Naive thymus-derived CD4-positive, alpha-beta T cell (primary cell): ENCODE data around the gene PI4K2A. TPM values are rescaled to one million over a fixed set of nuclear protein-coding genes. Genes with fewer than 3 reads are reported as not detected.
"Not testable (repeated sequence)": the region's sequence is repeated elsewhere in the genome, so short reads cannot be mapped to it uniquely, and the experiment has no call there.

ENCODE experiments used
- ATAC-seq: fragments of 150-1000 bp; cut with Tn5 transposase; 2 replicates; pipeline ENCODE4 v1.10.0; 2021; ENCODE audit warnings: mild to moderate bottlenecking, moderate library complexity
- CTCF ChIA-PET: fragments of 350-600 bp; sonication (Branson Sonifier 250); formaldehyde crosslinking; loops from one replicate; lab custom pipeline; 2021; ENCODE audit warnings: antibody characterized with exemption; lab: Charles Lee
- POLR2A ChIA-PET: fragments of 350-600 bp; sonication (Branson Sonifier 250); formaldehyde crosslinking; loops from one replicate; lab custom pipeline; 2021; ENCODE audit warnings: antibody characterized with exemption, inconsistent platforms; lab: Charles Lee
- DNase-seq, 9 donors: peaks; one replicate each; pipeline versions ENCODE4 v3.0.0 to v3.0.0-alpha.2; 2020 to 2022; ENCODE audit warnings: mixed read lengths in 1 of 9
- H3K27ac ChIP-seq: one replicate; pipeline ENCODE4 v1.7.0; 2013; ENCODE audit warnings: mild to moderate bottlenecking, low read depth, low read length, moderate library complexity
- H3K27me3 ChIP-seq, 2 donors: one replicate each; pipeline ENCODE4 v1.7.0; 2013; ENCODE audit warnings: low read length in 2 of 2, mild to moderate bottlenecking in 2 of 2, moderate library complexity in 2 of 2; ENCODE audit not compliant: control insufficient read depth in 2 of 2, insufficient read depth in 2 of 2
- H3K36me3 ChIP-seq, 3 experiments: 1 replicate in 2 of 3; 2 replicates in 1 of 3; pipeline ENCODE4 v1.7.0; 2013; ENCODE audit warnings: low read length in 3 of 3, mild to moderate bottlenecking in 3 of 3, moderate library complexity in 1 of 3; ENCODE audit not compliant: insufficient read depth in 3 of 3, control insufficient read depth in 2 of 3
- H3K4me1 ChIP-seq, 2 donors: one replicate each; pipeline ENCODE4 v1.7.0; 2013; ENCODE audit warnings: low read length in 2 of 2, mild to moderate bottlenecking in 2 of 2, moderate library complexity in 1 of 2; ENCODE audit not compliant: control insufficient read depth in 2 of 2, insufficient read depth in 2 of 2
- H3K4me3 ChIP-seq: 2 replicates; pipeline ENCODE4 v1.7.0; 2013; ENCODE audit warnings: mild to moderate bottlenecking, low read length
- H3K9me3 ChIP-seq, 3 experiments: 1 replicate in 2 of 3; 2 replicates in 1 of 3; pipeline ENCODE4 v1.7.0; 2013; ENCODE audit warnings: low read length in 3 of 3; ENCODE audit not compliant: control insufficient read depth in 2 of 3
- H3K27ac Mint-ChIP-seq, 9 donors: one replicate each; pipeline ENCODE4 v1.8.0; 2020 to 2022; ENCODE audit warnings: mixed read lengths in 9 of 9, mild to moderate bottlenecking in 8 of 9, moderate library complexity in 5 of 9, inconsistent platforms in 2 of 9
- H3K27me3 Mint-ChIP-seq, 5 donors: one replicate each; pipeline ENCODE4 v1.8.0; 2021 to 2022; ENCODE audit warnings: mixed read lengths in 5 of 5, mild to moderate bottlenecking in 1 of 5
- H3K36me3 Mint-ChIP-seq, 5 donors: one replicate each; pipeline ENCODE4 v1.8.0; 2020 to 2022; ENCODE audit warnings: mixed read lengths in 5 of 5, mild to moderate bottlenecking in 3 of 5, inconsistent platforms in 1 of 5
- H3K4me1 Mint-ChIP-seq, 7 donors: one replicate each; pipeline ENCODE4 v1.8.0; 2020 to 2022; ENCODE audit warnings: mixed read lengths in 7 of 7, mild to moderate bottlenecking in 3 of 7, inconsistent platforms in 1 of 7
- H3K4me3 Mint-ChIP-seq, 10 donors: one replicate each; pipeline ENCODE4 v1.8.0; 2020 to 2022; ENCODE audit warnings: mild to moderate bottlenecking in 10 of 10, mixed read lengths in 10 of 10, moderate library complexity in 6 of 10, inconsistent platforms in 2 of 10
- H3K9me3 Mint-ChIP-seq, 11 donors: one replicate each; pipeline ENCODE4 v1.8.0; 2020 to 2022; ENCODE audit warnings: mixed read lengths in 11 of 11, mild to moderate bottlenecking in 4 of 11, inconsistent platforms in 1 of 11, moderate library complexity in 1 of 11
- intact Hi-C, 2 donors: fragments of 100-400 bp; cut with micrococcal nuclease; formaldehyde crosslinking; loops; one replicate each; pipeline ENCODE4 v1.15.1; 2023
- polyA plus RNA-seq, 2 donors: library from polyadenylated mRNA; unstranded; fragments of 300-500 nt; fragmentation: Illumina TruSeq; gene quantifications; one replicate each; pipeline ENCODE4 v1.2.3, GENCODE V29; 2021
- total RNA-seq, 6 experiments: library from RNA in 5 of 6; stranded (reverse) in 5 of 6; gene quantifications; 1 replicate in 5 of 6; 2 replicates in 1 of 6; pipeline ENCODE4 v1.2.3 and lab custom pipeline; 2021 to 2026

Gene PI4K2A
- total and polyA plus RNA-seq, 7 experiments from 2014 or later, result 5.5 to 33.8 (median 10.1) TPM

DNA sequence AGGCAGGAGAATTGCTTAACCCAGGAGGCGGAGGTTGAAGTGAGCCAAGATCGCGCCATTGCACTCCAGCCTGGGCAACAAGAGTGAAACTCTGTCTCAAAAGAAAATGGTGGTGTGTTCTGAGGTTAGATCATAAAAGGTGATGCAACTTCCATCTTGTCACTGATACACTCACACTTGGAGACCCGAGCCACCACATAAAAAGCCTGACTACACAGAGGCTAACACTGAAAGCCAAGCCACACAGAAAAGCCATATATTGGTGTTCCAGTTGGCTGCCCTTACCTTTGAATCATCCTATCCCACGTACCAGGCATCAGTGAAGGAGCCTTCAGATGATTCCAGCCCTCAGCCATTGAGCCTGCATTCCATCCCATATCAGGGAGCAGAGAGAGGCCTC lies 11.2 kb upstream of the PI4K2A start:
- Mint-ChIP-seq H3K27me3 (no peaks in the 10 kb centered on the region), H3K9me3 (peaks cover 0 to 1% (median 0%) of the 10 kb centered on the region in 11 donors), H3K36me3 (no peaks in the 10 kb centered on the region), H3K27ac (no peak overlapping the region), H3K4me3 (no peak overlapping the region), H3K4me1 (peaks cover 9 to 18% (median 15%) of the 10 kb centered on the region in 7 donors)
- no peak overlapping the region for H3K4me3 ChIP-seq
- DNase-seq, result no peak
- intact Hi-C loops, result no loop called here
- POLR2A ChIA-PET, result no interaction called here
- peaks cover 0 to 10% of the 10 kb centered on the region in 2 donors for H3K4me1 ChIP-seq
- ATAC-seq, result no peak
- CTCF ChIA-PET, result interaction anchor here (0.6 to 0.7 kb wide), 2 partner anchors 57 to 913 kb away, joined by 3 to 4 read pairs; no protein-coding TSS in a partner anchor
- H3K27ac ChIP-seq, result no peak overlapping the region
- no peaks in the 10 kb centered on the region for H3K9me3 ChIP-seq
- H3K36me3 ChIP-seq, result no peaks in the 10 kb centered on the region
- no peaks in the 10 kb centered on the region for H3K27me3 ChIP-seq

DNA sequence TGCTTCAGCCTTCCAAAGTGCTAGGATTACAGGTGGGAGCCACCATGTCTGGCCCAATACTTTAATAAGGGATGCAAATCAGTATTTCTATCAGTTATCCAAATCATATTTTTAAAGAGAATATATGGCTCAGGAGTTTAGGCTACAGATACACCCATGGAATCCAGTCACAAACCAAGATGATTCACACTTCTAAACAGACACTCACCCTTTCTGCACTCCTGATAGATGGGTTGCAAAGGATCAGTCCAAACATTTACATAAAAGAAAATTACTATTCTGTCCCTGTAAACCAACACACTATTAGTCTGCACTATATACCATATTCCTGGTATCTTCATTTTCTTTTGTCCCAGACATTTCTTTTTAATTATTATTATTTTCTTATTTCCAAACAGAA lies 9.4 kb upstream of the PI4K2A start:
- Histone ChIP-seq H3K9me3 (no peaks in the 10 kb centered on the region), H3K27ac (no peak overlapping the region), H3K4me1 (peaks cover 0 to 10% of the 10 kb centered on the region in 2 donors), H3K27me3 (no peaks in the 10 kb centered on the region), H3K36me3 (no peaks in the 10 kb centered on the region), H3K4me3 (no peak overlapping the region)
- ChIA-PET POLR2A (no interaction called here), CTCF (no interaction called here)
- peak overlapping the region in 1 of 10 donors; percentile 66 for H3K4me3 Mint-ChIP-seq
- no peak overlapping the region for H3K27ac Mint-ChIP-seq
- intact Hi-C loops, result no loop called here
- DNase-seq (no peak), ATAC-seq (no peak)
- H3K9me3 Mint-ChIP-seq, result peaks cover 0 to 1% (median 0%) of the 10 kb centered on the region in 11 donors
- no peaks in the 10 kb centered on the region for H3K27me3 Mint-ChIP-seq
- H3K4me1 Mint-ChIP-seq, result peaks cover 9 to 18% (median 15%) of the 10 kb centered on the region in 7 donors
- no peaks in the 10 kb centered on the region for H3K36me3 Mint-ChIP-seq

DNA sequence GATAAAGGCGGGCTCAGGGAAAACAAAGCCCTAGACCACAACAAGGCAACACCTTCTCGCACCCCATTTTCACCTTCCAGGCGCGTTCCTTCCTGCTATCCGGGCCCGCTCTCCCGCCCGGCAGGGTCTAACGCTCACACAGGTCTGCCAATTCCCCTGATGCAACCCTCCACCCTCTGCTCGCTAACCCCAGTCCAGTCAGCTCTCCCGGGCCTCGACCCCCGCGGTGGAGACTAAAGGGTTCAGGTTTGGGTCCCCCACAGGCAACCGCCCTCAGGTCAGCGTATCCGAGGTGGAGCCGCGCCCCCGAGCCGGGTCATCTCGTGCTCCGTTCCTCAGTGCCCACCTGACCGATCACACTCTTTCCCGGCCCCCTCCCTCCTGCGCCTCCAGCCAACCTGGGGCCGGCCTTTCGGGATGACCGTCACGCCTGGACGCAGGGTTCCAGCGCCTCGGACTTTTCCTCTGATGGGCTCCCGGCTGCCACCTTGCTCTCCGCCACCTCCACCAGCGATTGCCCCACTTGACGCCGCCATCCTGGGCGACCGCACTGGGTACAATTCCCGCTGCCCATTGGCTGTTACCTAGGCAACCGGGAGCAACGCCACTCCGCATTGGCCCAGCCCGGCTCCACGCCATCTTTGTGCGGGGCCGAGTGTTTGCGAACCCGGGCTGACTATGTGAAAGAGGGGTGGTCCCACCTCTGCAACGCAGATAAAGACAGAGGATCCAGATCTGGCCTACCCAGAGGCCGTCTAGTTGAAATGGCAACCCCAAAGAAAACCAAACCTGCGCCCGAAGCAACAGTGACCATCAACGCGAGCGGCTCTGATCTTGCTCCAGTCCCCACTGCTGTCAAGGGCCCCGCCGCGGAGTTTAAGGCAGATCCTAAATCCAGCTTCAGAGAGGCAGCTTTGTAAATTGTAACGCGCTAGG lies 7.3 kb upstream of the PI4K2A start, which contains the start of gene MORN4:
MORN4 (minus strand) TSS at position 552 of the 936 bp plus-strand sequence. CDS start 13,847 bp downstream, outside the sequence.
- H3K4me3 Mint-ChIP-seq, result peak within 1 kb of the TSS; percentile 92 to 100 (median 98)
- DNase-seq (peak; percentile 82 to 94 (median 92)), ATAC-seq (peak; percentile 100)
- Histone ChIP-seq H3K9me3 (no peaks in the 10 kb centered on the region), H3K27ac (peak within 1 kb of the TSS; percentile 50), H3K4me1 (peaks cover 0 to 10% of the 10 kb centered on the region in 2 donors), H3K36me3 (no peaks in the 10 kb centered on the region), H3K4me3 (peak within 1 kb of the TSS; percentile 91), H3K27me3 (no peaks in the 10 kb centered on the region)
- peaks cover 10 to 18% (median 16%) of the 10 kb centered on the region in 7 donors for H3K4me1 Mint-ChIP-seq
- POLR2A ChIA-PET, result interaction anchor here (1.4 to 1.7 kb wide), 2 partner anchors 54 to 103 kb away, joined by 3 to 5 read pairs; partner anchors contain the start of genes AVPI1 and ZFYVE27
- H3K9me3 Mint-ChIP-seq, result peaks cover 0 to 1% (median 0%) of the 10 kb centered on the region in 11 donors
- H3K36me3 Mint-ChIP-seq, result no peaks in the 10 kb centered on the region
- peak within 1 kb of the TSS; percentile 82 to 96 (median 92) for H3K27ac Mint-ChIP-seq
- CTCF ChIA-PET, result no interaction called here
- intact Hi-C loops, result loop anchor here (1.0 to 2.0 kb wide), 9 partner anchors 8 to 501 kb away; partner anchors contain the start of genes ARHGAP19 (in 2 of the 2), AVPI1 (in 1 of the 2), EXOSC1 (in 1 of the 2) and MMS19 (in 1 of the 2)
- H3K27me3 Mint-ChIP-seq, result no peaks in the 10 kb centered on the region

DNA sequence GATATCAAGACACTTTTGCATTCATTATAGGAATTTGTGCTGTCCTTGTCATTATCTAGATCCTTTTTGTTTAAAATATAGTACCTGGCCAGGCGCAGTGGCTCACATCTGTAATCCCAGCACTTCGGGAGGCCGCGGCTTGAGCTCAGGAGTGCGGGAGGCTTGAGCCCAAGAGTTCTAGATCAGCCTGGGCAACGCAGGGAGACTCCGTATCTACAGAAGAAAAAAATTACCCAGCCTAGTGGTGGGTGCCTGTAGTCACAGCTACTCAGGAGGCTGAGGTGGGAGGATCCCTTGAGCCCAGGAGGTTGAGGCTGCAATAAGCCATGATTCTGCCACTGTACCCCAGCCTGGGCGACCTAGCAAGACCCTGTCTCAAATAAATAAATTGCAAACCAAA lies 6.5 kb upstream of the PI4K2A start:
- Histone ChIP-seq H3K36me3 (no peaks in the 10 kb centered on the region), H3K9me3 (no peaks in the 10 kb centered on the region), H3K27ac (peak overlapping the region; percentile 50), H3K4me3 (peak overlapping the region; percentile 91), H3K27me3 (no peaks in the 10 kb centered on the region), H3K4me1 (peaks cover 0 to 10% of the 10 kb centered on the region in 2 donors)
- intact Hi-C loops, result loop anchor here (1.0 to 2.0 kb wide), 9 partner anchors 7 to 500 kb away; partner anchors contain the start of genes ARHGAP19 (in 2 of the 2), AVPI1 (in 1 of the 2), EXOSC1 (in 1 of the 2) and MMS19 (in 1 of the 2)
- H3K4me3 Mint-ChIP-seq, result peak overlapping the region; percentile 92 to 100 (median 98)
- DNase-seq (peak in 1 of 9 donors; percentile 19), ATAC-seq (peak; percentile 22)
- peaks cover 0 to 1% (median 0%) of the 10 kb centered on the region in 11 donors for H3K9me3 Mint-ChIP-seq
- H3K27ac Mint-ChIP-seq, result peak overlapping the region; percentile 43 to 96 (median 88)
- H3K4me1 Mint-ChIP-seq, result peaks cover 11 to 18% (median 16%) of the 10 kb centered on the region in 7 donors
- CTCF ChIA-PET, result no interaction called here
- no peaks in the 10 kb centered on the region for H3K27me3 Mint-ChIP-seq
- no peaks in the 10 kb centered on the region for H3K36me3 Mint-ChIP-seq
- POLR2A ChIA-PET, result interaction anchor here (1.7 kb wide), 1 partner anchor 53 kb away, joined by 5 read pairs; the partner anchor contains the start of gene AVPI1

DNA sequence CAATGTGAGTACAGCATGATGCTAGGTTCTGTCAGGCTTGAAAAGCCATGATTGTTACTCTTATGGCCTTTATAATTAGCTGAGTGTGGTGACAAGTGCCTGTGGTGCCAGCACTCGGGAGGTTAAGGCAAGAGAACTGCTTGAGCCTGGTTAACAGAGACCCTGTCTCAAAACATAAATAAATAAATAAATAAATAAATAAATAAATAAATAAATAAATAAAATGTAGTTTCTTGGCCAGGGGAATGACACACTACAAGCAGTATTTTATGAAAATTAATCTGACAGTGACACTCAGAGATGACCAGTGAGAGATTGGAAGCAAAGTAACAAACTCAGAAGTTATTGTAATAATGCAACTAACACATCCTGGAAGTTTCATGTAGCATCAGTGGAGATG lies 4.9 kb upstream of the PI4K2A start:
- no peak overlapping the region for H3K4me3 Mint-ChIP-seq
- Histone ChIP-seq H3K27ac (no peak overlapping the region), H3K9me3 (no peaks in the 10 kb centered on the region), H3K36me3 (no peaks in the 10 kb centered on the region), H3K4me3 (no peak overlapping the region), H3K27me3 (no peaks in the 10 kb centered on the region), H3K4me1 (peaks cover 4 to 10% of the 10 kb centered on the region in 2 donors)
- intact Hi-C loops, result no loop called here
- no peaks in the 10 kb centered on the region for H3K27me3 Mint-ChIP-seq
- peaks cover 0 to 1% (median 0%) of the 10 kb centered on the region in 11 donors for H3K9me3 Mint-ChIP-seq
- DNase-seq (no peak), ATAC-seq (no peak)
- ChIA-PET POLR2A (interaction anchor here (0.5 to 0.8 kb wide), 2 partner anchors 10 to 24 kb away, joined by 3 to 5 read pairs; no protein-coding TSS in a partner anchor), CTCF (no interaction called here)
- H3K4me1 Mint-ChIP-seq, result peaks cover 12 to 24% (median 21%) of the 10 kb centered on the region in 7 donors
- no peak overlapping the region for H3K27ac Mint-ChIP-seq
- no peaks in the 10 kb centered on the region for H3K36me3 Mint-ChIP-seq

DNA sequence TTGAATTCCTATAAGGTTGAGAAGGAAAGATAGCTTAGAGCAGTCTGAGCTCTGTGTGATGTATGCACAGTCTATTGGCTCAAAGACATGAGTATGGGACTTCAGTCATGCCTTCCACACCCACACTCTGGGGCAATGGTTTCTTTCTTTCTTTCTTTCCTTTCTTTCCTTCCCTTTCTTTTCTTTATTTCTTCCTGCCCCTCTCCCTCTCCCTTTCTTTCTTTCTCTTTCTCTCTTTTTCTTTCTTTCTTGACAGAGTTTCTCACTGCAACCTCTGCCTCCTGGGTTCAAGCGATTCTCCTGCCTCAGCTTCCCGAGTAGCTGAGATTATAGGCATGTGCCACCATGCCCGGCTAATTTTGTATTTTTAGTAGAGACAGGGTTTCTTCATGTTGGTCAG lies 1.4 kb upstream of the PI4K2A start:
- H3K36me3 Mint-ChIP-seq, H3K4me3 Mint-ChIP-seq, ATAC-seq, H3K27me3 Mint-ChIP-seq, H3K27me3 ChIP-seq, H3K4me3 ChIP-seq, H3K9me3 ChIP-seq, intact Hi-C loops, H3K27ac ChIP-seq, H3K9me3 Mint-ChIP-seq, H3K36me3 ChIP-seq, DNase-seq, H3K27ac Mint-ChIP-seq: not testable (repeated sequence)
- CTCF ChIA-PET, result interaction anchor here (0.7 kb wide), 1 partner anchor 161 kb away, joined by 3 read pairs; no protein-coding TSS in a partner anchor
- H3K4me1 ChIP-seq, result peaks cover 4 to 15% of the 10 kb centered on the region in 2 donors
- POLR2A ChIA-PET, result interaction anchor here (0.6 to 0.7 kb wide), 2 partner anchors 8 to 238 kb away, joined by 3 to 4 read pairs; no protein-coding TSS in a partner anchor
- H3K4me1 Mint-ChIP-seq, result peaks cover 10 to 30% (median 26%) of the 10 kb centered on the region in 7 donors
